K562 (cell line): ENCODE results near the gene SLC35A4. TPM values are rescaled to one million over a fixed set of nuclear protein-coding genes. Genes with fewer than 3 reads are reported as not detected.

Experiments used
- ASH1L ChIP-seq: fragments of 450-650 bp; IDR thresholded peaks from 2 replicates; pipeline ENCODE4 v1.6.1; 2018; ENCODE audit warnings: borderline replicate concordance, mild to moderate bottlenecking, low read depth; ENCODE audit not compliant: partially characterized antibody
- BDP1 ChIP-seq: IDR thresholded peaks from 3 replicates; pipeline ENCODE4 v1.6.1; 2011; ENCODE audit not compliant: insufficient read length, insufficient read depth
- GABPA ChIP-seq: fragments of 200-800 bp; sonication (Bioruptor generic); conservative IDR thresholded peaks from 2 replicates; pipeline ENCODE4 v1.6.1; 2016; ENCODE audit warnings: low read depth, missing genetic modification characterization, missing compliant biosample characterization
- HDAC3 ChIP-seq: fragments of 450-650 bp; IDR thresholded peaks from 2 replicates; pipeline ENCODE4 v1.6.1; 2018; ENCODE audit warnings: borderline replicate concordance, mild to moderate bottlenecking, moderate library complexity; ENCODE audit not compliant: partially characterized antibody
- POLR3A ChIP-seq: IDR thresholded peaks from 2 replicates; pipeline ENCODE4 v1.6.1; 2011; ENCODE audit warnings: borderline replicate concordance, mild to moderate bottlenecking, moderate library complexity; ENCODE audit not compliant: insufficient read length, insufficient read depth; ENCODE audit errors: extremely low read depth
- PPARD ChIP-seq: fragments of 250-450 bp; sonication (Bioruptor Pico); IDR thresholded peaks from 2 replicates; pipeline ENCODE4 v1.8.0; 2022; ENCODE audit warnings: inconsistent platforms, mild to moderate bottlenecking, moderate library complexity
- PYGO2 ChIP-seq: fragments of 450-650 bp; IDR thresholded peaks from 2 replicates; pipeline ENCODE4 v1.6.1; 2016; ENCODE audit warnings: mild to moderate bottlenecking, missing genetic modification characterization, moderate library complexity, missing compliant biosample characterization
- TEAD4 ChIP-seq, 2 experiments: sonication (generic) in 1 of 2; formaldehyde crosslinking in 1 of 2; IDR thresholded peaks; 2 replicates each; pipeline versions ENCODE4 v1.6.1 to v1.8.0; 2012 to 2022; ENCODE audit warnings: borderline replicate concordance in 1 of 2, inconsistent platforms in 1 of 2, low read length in 1 of 2, mild to moderate bottlenecking in 1 of 2, missing genetic modification reagents in 1 of 2
- TRIM28 ChIP-seq: fragments of 450-650 bp; IDR thresholded peaks from 2 replicates; pipeline ENCODE4 v1.6.1; 2017
- ZNF134 ChIP-seq: fragments of 250-450 bp; sonication (Bioruptor Pico); conservative IDR thresholded peaks from 2 replicates; pipeline ENCODE4 v1.4.0; 2020
- ZNF318 ChIP-seq, 2 experiments: fragments of 450-650 bp; IDR thresholded peaks; 2 replicates each; pipeline ENCODE4 v1.6.1; 2016; ENCODE audit warnings: mild to moderate bottlenecking in 2 of 2, borderline replicate concordance in 1 of 2, low read depth in 1 of 2, moderate library complexity in 1 of 2
- ZNF77 ChIP-seq: fragments of 250-450 bp; sonication (Bioruptor Pico); IDR thresholded peaks from 2 replicates; pipeline ENCODE4 v1.5.0; 2020
- polyA plus RNA-seq, 8 experiments: library from polyadenylated mRNA; depleted of rRNA in 4 of 8; stranded (reverse) in 5 of 8; unstranded in 3 of 8; fragments of >200 nt; fragmentation: Nextera tagmentation in 2 of 8; fragmentation: Illumina TruSeq in 1 of 8; extraction: Ambion mirVana in 2 of 8; extraction: Trizol in 1 of 8; gene quantifications; 2 replicates each; pipeline versions ENCODE4 v1.2.1 to v1.2.3, GENCODE V29; 2011 to 2014; ENCODE audit warnings: inconsistent platforms in 1 of 8, missing spikeins in 1 of 8
- total RNA-seq, 7 experiments: library from RNA; depleted of rRNA in 6 of 7; stranded (reverse); fragments of >200 nt in 6 of 7; fragmentation: Illumina TruSeq in 2 of 7; extraction: Trizol in 2 of 7; gene quantifications; 2 replicates each; pipeline versions ENCODE4 v1.2.1 to v1.2.3, GENCODE V29; 2011 to 2021; ENCODE audit warnings: low replicate concordance in 1 of 7

SLC35A4 gene
- total and polyA plus RNA-seq, 9 of the 15 experiments (the other 6 are each of a cell fraction or from before 2014, with no cell fraction given): 21.8 to 171 (median 42.5) TPM

GRCh38 chr5:140549237-140550144 is 15.1 kb upstream of the SLC35A4 start (continued):
- TF ChIP-seq ZNF318 (IDR thresholded peaks at IDR 0.05; ENCODE audit: borderline replicate concordance in 1 of 2, low read depth in 1 of 2): no peak
- TF ChIP-seq ZNF77 (CRISPR knock-in tag): no peak
- TF ChIP-seq BDP1: no peak
- TF ChIP-seq ASH1L: no peak
- TF ChIP-seq PPARD: no peak
- TF ChIP-seq TRIM28: no peak
- no peak for TF ChIP-seq POLR3A
- TF ChIP-seq HDAC3: no peak
- no peak for TF ChIP-seq ZNF134
- TF ChIP-seq TEAD4 (IDR thresholded peaks at IDR 0.05; ENCODE audit: low read length): no peak; the same call in 1 of the 2 replicates
- TF ChIP-seq TEAD4 (CRISPR knock-in tag; IDR thresholded peaks at IDR 0.05; ENCODE audit: borderline replicate concordance): no peak
- TF ChIP-seq GABPA: no peak
- no peak for TF ChIP-seq PYGO2
